ENCODE results near the gene EFNB2. TPM values are rescaled to one million over a fixed set of nuclear protein-coding genes. Genes with fewer than 3 reads are reported as not detected.

EFNB2 gene
- total and polyA plus RNA-seq, 2 of the 13 experiments (the other 11 are each of a cell fraction or from before 2014, with no cell fraction given): 0.11 to 0.20 TPM

- TF ChIP-seq ELK4 (CRISPR knock-in tag; IDR thresholded peaks at IDR 0.05; ENCODE audit: borderline replicate concordance) (no peak), ZFY (CRISPR knock-in tag; IDR thresholded peaks at IDR 0.05) (no peak), ELF4 (CRISPR knock-in tag; IDR thresholded peaks at IDR 0.05; ENCODE audit: borderline replicate concordance) (no peak), ZNF484 (CRISPR knock-in tag; IDR thresholded peaks at IDR 0.05; ENCODE audit: borderline replicate concordance, low read depth) (no peak), TBP (CRISPR knock-in tag; IDR thresholded peaks at IDR 0.05) (no peak), CC2D1A (CRISPR knock-in tag; IDR thresholded peaks at IDR 0.05) (no peak), JUNB (CRISPR knock-in tag; IDR thresholded peaks at IDR 0.05; ENCODE audit: borderline replicate concordance) (no peak)
These were observed 38.4 kb downstream of the EFNB2 start (continued) for GRCh38 chr13:106497079-106497478.

GRCh38 chr13:106496072-106496997 is 39.1 kb downstream of the EFNB2 start:
- Histone ChIP-seq H3K36me3 (replicated peaks in 1 of 2; ENCODE audit: control insufficient read depth in 1 of 2, insufficient read depth in 2 of 2, low read length in 2 of 2) (no peaks in the 10 kb centered on the region), H3K9ac (ENCODE audit: insufficient read depth, low read depth, low read length) (no peak overlapping the region), H3K9me3 (ENCODE audit: low read length) (no peaks in the 10 kb centered on the region), H3K4me1 (ENCODE audit: insufficient read depth, low read length) (no peaks in the 10 kb centered on the region), H4K20me1 (ENCODE audit: insufficient read depth, low read length) (no peaks in the 10 kb centered on the region), H3K4me2 (ENCODE audit: low read depth, low read length) (no peak overlapping the region), H2AFZ (ENCODE audit: low read length) (no peak overlapping the region), H3K79me2 (ENCODE audit: insufficient read depth, low read length) (no peaks in the 10 kb centered on the region), H3K27ac (ENCODE audit: extremely low read length, insufficient read depth, low read length) (no peak overlapping the region), H3K27me3 (ENCODE audit: control insufficient read depth in 1 of 2, insufficient read depth in 2 of 2, low read length in 2 of 2) (no peaks in the 10 kb centered on the region), H3K4me3 (replicated peaks in 1 of 3; ENCODE audit: insufficient read depth in 1 of 3, low read depth in 2 of 3, low read length in 3 of 3) (no peak overlapping the region)
- 21% methylated on average over 6 of the region's 6 CpGs for WGBS (ENCODE audit: low lambda C conversion rate)
- no peak for TF ChIP-seq PHF20 (CRISPR knock-in tag; IDR thresholded peaks at IDR 0.05)
- TF ChIP-seq ZNF615 (CRISPR knock-in tag; IDR thresholded peaks at IDR 0.05; ENCODE audit: borderline replicate concordance): no peak
- no peak for TF ChIP-seq DPF2 (CRISPR knock-in tag; IDR thresholded peaks at IDR 0.05; ENCODE audit: borderline replicate concordance, low read depth)
- no peak for TF ChIP-seq FOXJ3 (CRISPR knock-in tag; IDR thresholded peaks at IDR 0.05; ENCODE audit: borderline replicate concordance)
- no peak for TF ChIP-seq RNF2 (conservative IDR thresholded peaks at IDR 0.05; ENCODE audit: low read depth)
- TF ChIP-seq ZFYVE20 (CRISPR knock-in tag; IDR thresholded peaks at IDR 0.05; ENCODE audit: borderline replicate concordance, low read depth): no peak
- TF ChIP-seq PBX2 (CRISPR knock-in tag; IDR thresholded peaks at IDR 0.05): no peak
- no peak for TF ChIP-seq MAF1 (CRISPR knock-in tag; IDR thresholded peaks at IDR 0.05; ENCODE audit: borderline replicate concordance)
- TF ChIP-seq ZNF276 (CRISPR knock-in tag; IDR thresholded peaks at IDR 0.05; ENCODE audit: low read depth): no peak
- no peak for TF ChIP-seq MEIS2 (CRISPR knock-in tag; IDR thresholded peaks at IDR 0.05)
- DNase-seq (ENCODE audit: low spot score) (no peak), FAIRE-seq (no peak), ATAC-seq (no peak)
- intact Hi-C loops (cut with micrococcal nuclease; ENCODE audit: unreplicated experiment): no loop called here
- ChIA-PET POLR2A (no interaction called here), CTCF (ENCODE audit: low intra/inter-chr PET ratio, low total read pairs) (no interaction called here)
- in situ Hi-C loops (cut with HindIII; ENCODE audit: extremely low pct_ligation_motif_present, low pct_unique_long_range_greater_than_20kb): no loop called here
- BruUV-seq (replicated peaks): no TSS peak
